Hepatocyte (in vitro differentiated cells): Measurements from ENCODE around the gene ABHD16A.

Source experiments
- CTCF ChIP-seq: fragments of 200-600 bp; sonication (generic); IDR thresholded peaks from 2 replicates; pipeline ENCODE4 v1.5.1; 2016; ENCODE audit warnings: antibody characterized with exemption, mild to moderate bottlenecking; ENCODE audit not compliant: poor library complexity
- EZH2 ChIP-seq: fragments of 200-600 bp; sonication (generic); IDR thresholded peaks from 2 replicates; pipeline ENCODE4 v1.6.1; 2016; ENCODE audit warnings: antibody characterized with exemption, mild to moderate bottlenecking, borderline replicate concordance
- EZH2phosphoT487 ChIP-seq: fragments of 200-600 bp; sonication (generic); IDR thresholded peaks from one replicate; pipeline ENCODE4 v1.6.1; 2018; ENCODE audit warnings: antibody characterized with exemption, mild to moderate bottlenecking, low read depth, moderate library complexity; ENCODE audit not compliant: unreplicated experiment, severe bottlenecking

- TF ChIP-seq CTCF, result no peak
- TF ChIP-seq EZH2, result no peak
- no peak for TF ChIP-seq EZH2phosphoT487
These were observed 38.2 kb downstream of the ABHD16A start, which contains the start of gene GPANK1 for GRCh38 chr6:31664790-31665500.
